ENCODE results near the gene SUN5.

Gene SUN5

GRCh38 chr20:32993496-32994050, 10.7 kb downstream of the SUN5 start:
- DNase-seq (ENCODE audit: low read depth) = no peak

DNA sequence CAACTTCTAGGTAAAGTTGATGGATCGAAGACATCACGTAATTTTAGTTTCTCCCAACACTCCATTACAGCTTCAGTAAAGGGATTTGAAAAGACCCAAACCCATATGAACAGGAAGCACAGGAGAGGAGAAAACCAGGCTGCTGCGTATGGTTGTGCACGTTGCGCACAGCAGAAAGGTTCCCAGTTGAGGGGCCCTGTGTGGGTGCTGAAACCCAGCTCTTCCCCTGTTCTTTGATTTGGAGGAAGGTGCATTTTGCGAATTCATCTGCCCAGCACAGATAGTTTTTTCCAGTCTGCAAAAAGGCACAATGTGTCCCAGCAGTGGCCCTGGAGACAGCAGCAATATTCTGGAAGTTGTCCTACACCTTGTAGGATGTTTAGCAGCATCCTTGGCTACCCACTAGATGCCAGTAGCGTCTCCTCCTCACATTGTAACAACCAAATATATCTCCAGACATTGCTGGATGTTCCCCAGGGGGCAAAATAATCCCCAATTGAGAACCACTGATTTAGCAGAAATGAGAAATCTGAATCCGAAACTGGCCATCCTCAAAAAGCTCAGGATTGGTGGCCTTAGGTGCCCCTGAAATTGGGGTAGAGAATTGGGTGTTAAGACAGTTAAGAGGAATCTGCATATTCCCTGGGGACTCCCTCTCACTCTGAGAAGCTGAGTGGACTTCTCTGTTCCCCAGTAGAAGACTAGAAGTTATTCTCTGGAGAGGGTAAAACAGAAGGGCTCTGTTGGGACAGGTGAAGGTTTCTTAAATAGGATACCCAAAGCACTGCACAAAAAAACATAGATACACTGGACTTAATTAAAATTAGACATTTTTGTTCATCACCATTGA, 12.2 kb downstream of the SUN5 start:
- no peak for DNase-seq (ENCODE audit: low read depth)

DNA sequence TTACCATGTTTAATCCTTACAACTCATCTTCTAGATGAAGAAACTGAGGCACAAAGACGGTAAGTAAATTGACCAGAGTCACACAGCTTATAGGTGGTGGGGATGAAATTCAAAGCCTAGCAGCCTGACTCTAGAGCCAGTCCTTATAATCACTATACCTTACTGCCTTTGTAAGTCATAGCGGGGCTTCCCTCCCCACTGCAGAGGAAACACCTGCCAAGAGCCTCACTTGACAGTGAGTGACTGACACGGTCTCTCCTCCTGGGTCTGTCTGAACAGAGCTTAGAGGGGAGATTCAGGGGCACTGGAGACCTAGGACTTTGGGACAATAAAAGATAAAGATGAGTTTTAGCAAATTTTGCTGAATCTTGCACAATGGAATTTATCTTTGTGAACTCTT, 12.8 kb downstream of the SUN5 start:
- no peak for DNase-seq (ENCODE audit: low read depth)

DNA sequence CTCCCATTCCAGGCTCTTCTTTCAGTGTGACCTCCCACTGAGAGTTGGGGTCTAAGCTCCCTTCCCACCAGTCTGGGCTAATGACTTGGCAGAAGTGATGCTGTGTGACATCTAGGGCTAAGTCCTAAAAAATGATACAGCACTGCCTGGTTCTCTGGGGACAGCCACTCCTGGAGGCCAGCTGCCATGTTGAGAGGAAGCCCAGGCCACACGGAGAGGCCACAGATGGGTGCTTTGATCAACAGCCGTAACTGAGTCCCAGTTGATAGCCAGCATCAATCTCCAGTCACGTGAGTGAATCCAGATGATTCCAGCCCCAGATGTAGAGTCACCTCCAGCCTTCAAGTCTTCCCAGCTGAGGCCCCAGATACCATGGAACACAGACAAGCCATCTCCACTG, 13.8 kb downstream of the SUN5 start:
- DNase-seq (ENCODE audit: low read depth) = no peak

GRCh38 chr20:32989507-32990283, 14.5 kb downstream of the SUN5 start:
- no peak for DNase-seq (ENCODE audit: low read depth)

DNA sequence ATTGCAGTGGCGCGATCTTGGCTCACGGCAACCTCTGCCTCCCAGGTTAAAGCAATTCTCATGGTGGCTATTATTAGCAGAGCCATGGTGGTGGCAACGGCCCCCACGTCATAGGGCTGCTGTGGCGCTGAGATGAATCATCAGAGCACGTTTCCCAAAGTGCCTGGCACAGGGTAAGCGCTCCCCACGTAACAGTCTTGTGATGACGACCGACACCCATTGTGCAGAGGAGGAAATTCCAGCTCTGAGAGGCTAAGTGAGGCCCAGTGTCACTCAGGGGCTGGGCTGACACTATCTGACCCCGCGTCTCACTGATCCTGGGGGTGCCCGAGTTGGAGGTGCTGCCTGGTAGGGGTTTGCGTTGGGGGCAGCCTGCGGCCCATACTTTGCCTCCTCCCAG, 16.2 kb downstream of the SUN5 start:
- DNase-seq (ENCODE audit: low read depth) = no peak

DNA sequence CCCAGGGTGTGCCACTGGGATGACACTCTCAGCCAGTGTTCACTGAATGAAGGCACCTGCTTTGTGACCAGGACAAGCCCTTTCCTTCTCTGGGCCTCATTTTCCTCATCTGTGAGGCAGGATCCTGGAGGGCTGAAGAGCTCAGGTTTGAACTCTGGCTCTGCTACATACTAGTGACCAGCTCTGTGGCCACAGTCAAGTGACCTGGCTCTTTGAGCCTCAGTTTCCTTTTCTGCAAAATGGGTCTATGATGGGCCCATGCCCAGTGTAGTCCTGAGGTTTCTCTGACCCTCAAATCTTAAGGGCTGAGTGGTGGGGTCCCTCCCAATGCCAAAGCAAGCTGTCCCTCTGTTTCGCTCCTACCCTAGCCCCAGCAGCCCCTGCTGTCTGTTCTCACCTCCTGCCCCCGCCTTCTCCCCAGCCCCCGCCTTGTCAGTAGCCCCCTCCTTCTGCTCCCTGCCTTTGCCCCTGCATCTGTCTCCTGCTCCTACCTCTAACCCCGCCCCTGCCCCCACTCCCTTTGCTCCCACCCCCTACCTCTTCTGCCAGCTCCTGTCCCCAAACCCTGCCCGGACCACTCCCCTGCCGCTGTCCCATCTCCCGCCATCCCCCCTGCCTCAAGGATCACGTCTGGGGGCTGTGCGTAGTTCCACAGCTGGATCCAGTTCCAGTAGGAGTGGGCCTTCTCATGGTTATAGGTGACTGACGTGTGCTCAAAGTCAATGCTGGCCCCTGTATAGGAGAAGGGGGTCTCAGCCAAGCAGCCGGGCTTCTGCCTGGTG, 17.0 kb downstream of the SUN5 start:
- no peak for DNase-seq (ENCODE audit: low read depth)

DNA sequence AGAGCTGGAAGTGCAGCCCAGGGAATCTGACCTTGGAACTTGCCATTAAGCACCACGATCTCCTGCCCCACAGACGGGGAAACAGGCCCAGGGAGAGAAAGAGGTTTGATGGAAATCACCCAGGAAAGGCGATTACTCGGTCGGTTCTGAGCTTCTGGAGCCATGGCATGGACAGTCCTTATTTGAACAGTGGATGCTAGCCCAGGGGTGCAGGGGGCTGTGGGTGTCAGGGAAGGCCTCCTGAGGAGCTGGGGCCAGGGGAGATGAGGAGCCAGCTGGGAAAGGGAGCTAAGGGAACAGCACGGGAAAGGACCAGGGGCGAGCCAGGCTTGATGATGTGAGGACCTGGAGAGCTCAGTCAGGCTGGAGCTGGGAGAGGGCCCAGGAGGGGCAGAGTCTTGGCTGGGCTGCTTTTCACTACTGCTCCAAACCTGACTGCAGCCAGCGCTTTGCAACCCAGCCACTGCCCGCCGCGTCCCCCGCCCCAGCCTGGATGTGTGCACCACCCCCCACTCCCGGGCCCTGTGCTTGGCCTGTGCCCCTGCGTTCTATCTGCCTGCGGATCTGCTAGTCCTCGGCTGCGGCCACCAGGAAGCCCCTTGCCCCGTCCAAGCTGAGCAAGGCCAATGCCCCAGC, 17.8 kb downstream of the SUN5 start:
- no peak for DNase-seq (ENCODE audit: low read depth)

DNA sequence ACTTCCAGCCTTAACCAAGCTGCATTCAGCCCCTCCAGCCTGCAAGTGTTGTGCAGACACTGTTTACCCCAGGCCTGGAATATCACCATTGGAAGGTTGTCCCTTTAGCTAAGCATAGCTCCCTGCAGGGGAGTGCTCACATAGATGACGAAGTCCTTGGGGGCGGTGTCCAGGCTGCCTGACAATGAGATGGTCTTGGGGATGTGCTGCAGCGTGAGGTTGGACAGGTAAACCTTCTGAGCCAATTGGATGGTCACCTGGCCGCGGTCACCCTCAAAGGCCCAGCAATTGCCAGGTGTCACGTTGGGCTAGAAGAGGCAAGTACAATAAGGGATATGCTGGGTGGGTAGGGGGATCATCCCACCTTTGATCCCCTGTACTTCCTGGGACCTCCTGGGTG, 18.6 kb downstream of the SUN5 start:
- no peak for DNase-seq (ENCODE audit: low read depth)

DNA sequence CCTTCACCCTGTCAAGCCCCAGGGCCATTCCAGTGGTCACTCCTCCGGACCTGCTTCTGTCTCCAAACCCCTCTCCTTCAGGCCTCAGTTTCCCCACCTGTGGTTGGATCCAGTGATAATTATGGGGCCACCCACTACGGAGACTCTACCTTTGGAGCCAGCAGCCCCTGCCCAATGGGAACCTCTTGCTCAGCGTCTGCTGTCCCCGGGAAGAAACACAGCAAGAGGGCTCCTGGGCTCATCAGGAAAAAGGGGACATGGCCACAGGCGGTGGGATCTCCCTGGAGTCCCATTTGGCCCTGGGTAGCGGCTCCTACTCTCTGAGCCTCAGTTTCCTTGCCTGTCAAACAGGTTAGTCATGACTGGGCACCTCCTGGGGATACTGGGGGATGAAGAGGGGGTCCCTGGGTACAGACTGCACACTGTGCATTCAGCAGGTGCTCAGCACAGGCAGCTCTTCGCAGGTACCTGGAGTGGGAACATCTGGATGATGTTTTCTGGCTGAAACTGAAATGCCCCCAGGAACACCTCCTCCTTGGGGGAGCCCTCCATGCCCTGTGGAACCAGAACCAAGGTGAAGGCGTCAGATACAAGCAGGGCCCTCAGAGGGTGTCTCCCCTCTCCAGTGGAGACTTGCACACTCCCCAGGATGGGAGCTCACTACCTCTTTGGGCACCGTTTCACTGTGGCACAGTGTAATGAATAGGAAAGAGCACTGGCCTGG, 19.4 kb downstream of the SUN5 start:
- DNase-seq (ENCODE audit: low read depth) = no peak

- no peak for DNase-seq (ENCODE audit: low read depth)
Measured at GRCh38 chr20:32984196-32984595, 20.0 kb downstream of the SUN5 start.

DNA sequence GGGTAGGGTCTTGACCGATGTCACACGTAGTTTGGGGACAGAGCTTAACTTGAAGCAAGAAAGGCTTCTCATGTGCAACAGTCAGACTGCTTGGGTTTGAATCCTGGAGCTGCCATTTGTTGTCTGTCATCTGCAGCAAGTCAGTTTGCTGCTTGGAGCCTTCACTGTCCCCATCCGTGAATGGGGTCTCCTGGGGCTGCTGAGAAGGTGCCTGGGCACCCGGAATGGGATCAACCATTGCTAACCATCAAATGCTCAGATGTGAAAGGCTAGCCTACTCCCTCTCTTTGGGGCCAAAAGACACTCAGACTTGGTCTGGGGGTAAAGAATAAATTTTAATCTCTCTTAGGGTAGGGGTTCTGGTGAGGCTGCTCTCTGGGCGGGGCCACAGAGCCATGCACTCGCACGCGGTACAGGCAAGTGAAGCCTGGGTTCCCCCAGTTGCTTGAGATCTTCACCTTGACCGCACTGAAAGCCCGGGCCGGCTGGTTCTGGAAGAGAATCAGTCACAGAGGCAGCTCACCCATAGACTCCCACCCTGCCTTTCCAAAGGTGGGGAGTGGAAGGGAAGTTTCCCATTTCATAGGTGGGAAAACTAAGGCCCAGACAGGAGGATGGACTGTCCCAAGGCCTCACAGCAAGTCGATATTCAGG, 20.6 kb downstream of the SUN5 start:
- DNase-seq (ENCODE audit: low read depth) = no peak

- no peak for DNase-seq (ENCODE audit: low read depth)
Measured at GRCh38 chr20:32982617-32983458, 21.4 kb downstream of the SUN5 start.

DNA sequence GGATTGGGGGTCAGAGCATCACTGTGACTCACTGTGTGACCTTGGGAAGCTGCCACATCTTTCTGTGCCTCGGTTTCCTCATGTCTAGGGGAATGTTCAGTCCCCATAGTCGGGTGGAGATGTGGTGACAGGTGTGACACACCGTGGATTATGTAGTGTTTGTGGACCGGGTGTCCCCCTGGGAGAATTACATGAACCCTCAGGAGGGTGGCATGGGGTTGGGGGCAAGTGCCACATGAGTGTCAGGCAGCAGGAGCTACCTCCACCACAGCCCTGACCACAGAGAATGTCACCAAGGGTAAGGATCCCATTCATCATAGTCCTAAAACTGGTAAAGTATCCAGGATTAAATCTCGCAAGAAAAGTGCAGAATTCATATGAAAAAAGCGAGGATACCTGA, 23.2 kb downstream of the SUN5 start:
- no peak for DNase-seq (ENCODE audit: low read depth)

DNA sequence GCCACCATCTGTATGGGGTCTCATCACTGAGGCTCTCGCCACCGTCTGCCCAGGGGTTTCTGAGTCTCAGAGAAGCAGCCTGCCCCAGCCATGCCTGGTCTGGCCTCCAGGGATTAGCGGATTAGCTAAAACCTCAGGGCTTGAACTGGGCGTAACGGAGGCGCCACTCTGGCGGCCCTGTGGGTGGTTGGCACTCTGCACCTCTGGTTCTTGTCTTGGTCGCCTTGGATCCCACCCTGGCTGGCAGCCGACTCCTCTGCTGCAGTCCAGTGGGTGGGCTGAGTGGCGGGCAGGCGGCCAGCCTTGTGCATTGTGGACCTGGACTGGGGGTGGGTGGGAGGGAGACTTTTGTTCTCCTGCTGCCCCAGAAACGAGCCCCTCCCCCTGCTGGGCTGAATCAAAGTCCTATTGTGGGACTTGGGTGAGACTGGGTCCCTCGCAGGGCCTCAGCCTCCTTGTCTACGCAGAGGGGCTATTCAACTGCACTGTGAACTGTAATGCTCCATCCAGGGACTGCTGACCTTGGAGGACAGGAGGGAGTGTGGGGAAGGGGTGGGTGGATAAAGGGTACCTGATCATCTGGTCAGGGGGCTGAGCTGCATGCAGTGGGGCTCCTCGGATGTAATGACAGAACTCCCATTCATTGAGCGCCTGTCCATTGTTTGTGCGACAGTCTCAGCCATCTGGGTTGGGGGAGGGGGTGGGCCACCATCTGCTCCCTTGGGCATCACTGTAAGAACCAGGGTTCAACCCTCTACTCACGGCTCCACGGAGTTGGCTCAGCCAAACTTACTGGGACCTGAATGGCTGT, 23.9 kb downstream of the SUN5 start:
- DNase-seq (ENCODE audit: low read depth) = no peak

GRCh38 chr20:32979201-32979998, 24.8 kb downstream of the SUN5 start:
- no peak for DNase-seq (ENCODE audit: low read depth)

DNA sequence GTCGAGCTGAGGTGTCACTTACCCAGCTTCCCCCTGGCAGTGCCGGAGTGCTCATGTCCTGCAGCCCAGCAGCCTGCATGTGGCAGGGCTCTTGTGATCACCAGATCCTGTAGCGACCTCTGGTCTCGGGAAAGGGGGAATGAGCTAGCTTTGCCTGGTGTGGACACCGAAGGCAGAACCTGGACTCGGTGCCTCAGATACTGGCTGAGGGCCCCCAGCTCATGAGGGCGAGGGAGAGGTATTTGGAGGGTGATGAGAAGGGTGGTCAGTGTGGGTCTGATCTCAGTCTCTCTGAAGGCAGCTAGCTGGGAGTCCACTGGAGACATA, 26.3 kb downstream of the SUN5 start:
- no peak for DNase-seq (ENCODE audit: low read depth)

All from activated T-cell treated with anti-CD3 and anti-CD28 coated beads for 1 hour (primary cell).